ENCODE results near the gene MLYCD.
"Not testable (repeated sequence)": the region's sequence is repeated elsewhere in the genome, so short reads cannot be mapped to it uniquely, and the experiment has no call there.

Gene MLYCD

GRCh38 chr16:83940630-83941378 is 41.9 kb downstream of the MLYCD start:
- no peak for DNase-seq (ENCODE audit: low spot score)

GRCh38 chr16:83941546-83941945 is 42.6 kb downstream of the MLYCD start:
- DNase-seq (ENCODE audit: low spot score) = not testable (repeated sequence)

GRCh38 chr16:83942074-83942473 is 43.2 kb downstream of the MLYCD start:
- DNase-seq (ENCODE audit: low spot score) = no peak

GRCh38 chr16:83942815-83943515 is 44.0 kb downstream of the MLYCD start:
- no peak for DNase-seq (ENCODE audit: low spot score)

- no peak for DNase-seq (ENCODE audit: low spot score)
These were observed 44.7 kb downstream of the MLYCD start for GRCh38 chr16:83943516-83944050.

GRCh38 chr16:83945587-83945986 is 46.7 kb downstream of the MLYCD start:
- no peak for DNase-seq (ENCODE audit: low spot score)

- DNase-seq (ENCODE audit: low spot score) = no peak
These were observed 47.4 kb downstream of the MLYCD start for GRCh38 chr16:83946154-83946780.

- DNase-seq (ENCODE audit: low spot score) = no peak
These were observed 48.1 kb downstream of the MLYCD start for GRCh38 chr16:83946781-83947566.

- DNase-seq (ENCODE audit: low spot score) = no peak
These were observed 48.8 kb downstream of the MLYCD start for GRCh38 chr16:83947642-83948234.

GRCh38 chr16:83948914-83949723 is 50.2 kb downstream of the MLYCD start:
- no peak for DNase-seq (ENCODE audit: low spot score)

GRCh38 chr16:83949724-83950001 is 50.7 kb downstream of the MLYCD start:
- no peak for DNase-seq (ENCODE audit: low spot score)

GRCh38 chr16:83950862-83951399 is 52.0 kb downstream of the MLYCD start:
- DNase-seq (ENCODE audit: low spot score) = not testable (repeated sequence)

- DNase-seq (ENCODE audit: low spot score) = no peak
These were observed 52.6 kb downstream of the MLYCD start for GRCh38 chr16:83951544-83951943.

GRCh38 chr16:83952587-83952939 is 53.6 kb downstream of the MLYCD start:
- peak; percentile 54 for DNase-seq (ENCODE audit: low spot score)

GRCh38 chr16:83952940-83953795 is 54.3 kb downstream of the MLYCD start, which contains the start of gene OSGIN1:
OSGIN1 (plus strand) TSS chr16:83953240; CDS start chr16:83957672, 4,432 bp downstream.
- peak; percentile 89 for DNase-seq (ENCODE audit: low spot score)

GRCh38 chr16:83953796-83954576 is 55.1 kb downstream of the MLYCD start:
- peak; percentile 62 for DNase-seq (ENCODE audit: low spot score)

- DNase-seq (ENCODE audit: low spot score) = peak; percentile 57
These were observed 55.7 kb downstream of the MLYCD start for GRCh38 chr16:83954577-83955016.

- DNase-seq (ENCODE audit: low spot score) = no peak
These were observed 56.6 kb downstream of the MLYCD start for GRCh38 chr16:83955218-83956130.

All from SW480 (cell line).